ENCODE measurements around the gene GRB10.

GRB10 gene

GRCh38 chr7:50567715-50568261 lies 214.9 kb downstream of the GRB10 start:
- Histone ChIP-seq H3K27ac (ENCODE audit: low read depth, low read length) (no peak overlapping the region), H3K9me3 (ENCODE audit: control insufficient read depth, insufficient read depth, low read depth, low read length) (peaks cover 13% of the 10 kb centered on the region), H3K4me1 (ENCODE audit: control insufficient read depth, insufficient read depth, low read length) (no peaks in the 10 kb centered on the region), H3K9ac (ENCODE audit: low read length) (no peak overlapping the region), H3K27me3 (ENCODE audit: control insufficient read depth, insufficient read depth, low read length) (no peaks in the 10 kb centered on the region), H3K36me3 (ENCODE audit: control insufficient read depth, insufficient read depth, low read length) (no peaks in the 10 kb centered on the region), H3K4me3 (ENCODE audit: low read depth, low read length) (no peak overlapping the region)

GRCh38 chr7:50565977-50566376 lies 216.7 kb downstream of the GRB10 start:
- Histone ChIP-seq H3K27ac (ENCODE audit: low read depth, low read length) (no peak overlapping the region), H3K4me3 (ENCODE audit: low read depth, low read length) (no peak overlapping the region), H3K9me3 (ENCODE audit: control insufficient read depth, insufficient read depth, low read depth, low read length) (peaks cover 13% of the 10 kb centered on the region), H3K27me3 (ENCODE audit: control insufficient read depth, insufficient read depth, low read length) (no peaks in the 10 kb centered on the region), H3K36me3 (ENCODE audit: control insufficient read depth, insufficient read depth, low read length) (no peaks in the 10 kb centered on the region), H3K4me1 (ENCODE audit: control insufficient read depth, insufficient read depth, low read length) (no peaks in the 10 kb centered on the region), H3K9ac (ENCODE audit: low read length) (no peak overlapping the region)

GRCh38 chr7:50565559-50565916 lies 217.2 kb downstream of the GRB10 start:
- Histone ChIP-seq H3K4me1 (ENCODE audit: control insufficient read depth, insufficient read depth, low read length) (no peaks in the 10 kb centered on the region; the same call in 1 of the 2 replicates), H3K27me3 (ENCODE audit: control insufficient read depth, insufficient read depth, low read length) (no peaks in the 10 kb centered on the region), H3K27ac (ENCODE audit: low read depth, low read length) (no peak overlapping the region), H3K36me3 (ENCODE audit: control insufficient read depth, insufficient read depth, low read length) (no peaks in the 10 kb centered on the region), H3K4me3 (ENCODE audit: low read depth, low read length) (no peak overlapping the region), H3K9me3 (ENCODE audit: control insufficient read depth, insufficient read depth, low read depth, low read length) (peaks cover 12% of the 10 kb centered on the region), H3K9ac (ENCODE audit: low read length) (no peak overlapping the region)

- Histone ChIP-seq H3K4me1 (ENCODE audit: control insufficient read depth, insufficient read depth, low read length) (no peaks in the 10 kb centered on the region; the same call in 1 of the 2 replicates), H3K9ac (ENCODE audit: low read length) (no peak within 1 kb of the TSS), H3K9me3 (ENCODE audit: control insufficient read depth, insufficient read depth, low read depth, low read length) (peaks cover 9% of the 10 kb centered on the region; the same call in 1 of the 2 replicates), H3K27ac (ENCODE audit: low read depth, low read length) (no peak within 1 kb of the TSS), H3K36me3 (ENCODE audit: control insufficient read depth, insufficient read depth, low read length) (no peaks in the 10 kb centered on the region), H3K4me3 (ENCODE audit: low read depth, low read length) (no peak within 1 kb of the TSS), H3K27me3 (ENCODE audit: control insufficient read depth, insufficient read depth, low read length) (no peaks in the 10 kb centered on the region)
Measured at GRCh38 chr7:50564640-50565558, 217.8 kb downstream of the GRB10 start, which contains the start of gene DDC. Gene DDC, minus strand, starts transcription at chr7:50565405. Its CDS starts 21,320 bp downstream, at chr7:50544085.

- H3K4me1 ChIP-seq (ENCODE audit: control insufficient read depth, insufficient read depth, low read length), result no peaks in the 10 kb centered on the region; the same call in 1 of the 2 replicates
- 0 out of 2 replicates have a peak, but pooled peaks cover 4% of the 10 kb centered on the region for H3K9me3 ChIP-seq (ENCODE audit: control insufficient read depth, insufficient read depth, low read depth, low read length)
- no peaks in the 10 kb centered on the region for H3K36me3 ChIP-seq (ENCODE audit: control insufficient read depth, insufficient read depth, low read length)
- H3K4me3 ChIP-seq (ENCODE audit: low read depth, low read length), result no peak overlapping the region
- no peak overlapping the region for H3K9ac ChIP-seq (ENCODE audit: low read length)
- no peak overlapping the region for H3K27ac ChIP-seq (ENCODE audit: low read depth, low read length)
- no peaks in the 10 kb centered on the region for H3K27me3 ChIP-seq (ENCODE audit: control insufficient read depth, insufficient read depth, low read length)
Measured at GRCh38 chr7:50564171-50564570, 218.5 kb downstream of the GRB10 start.

- no peaks in the 10 kb centered on the region for H3K9me3 ChIP-seq (ENCODE audit: control insufficient read depth, insufficient read depth, low read depth, low read length)
- no peak overlapping the region for H3K9ac ChIP-seq (ENCODE audit: low read length)
- no peak overlapping the region for H3K27ac ChIP-seq (ENCODE audit: low read depth, low read length)
- H3K27me3 ChIP-seq (ENCODE audit: control insufficient read depth, insufficient read depth, low read length), result no peaks in the 10 kb centered on the region
- H3K36me3 ChIP-seq (ENCODE audit: control insufficient read depth, insufficient read depth, low read length), result no peaks in the 10 kb centered on the region
- no peaks in the 10 kb centered on the region; the same call in 1 of the 2 replicates for H3K4me1 ChIP-seq (ENCODE audit: control insufficient read depth, insufficient read depth, low read length)
- no peak overlapping the region for H3K4me3 ChIP-seq (ENCODE audit: low read depth, low read length)
Measured at GRCh38 chr7:50562136-50562535, 220.6 kb downstream of the GRB10 start.

GRCh38 chr7:50560865-50561351 lies 221.8 kb downstream of the GRB10 start:
- H3K4me1 ChIP-seq (ENCODE audit: control insufficient read depth, insufficient read depth, low read length), result no peaks in the 10 kb centered on the region; the same call in 1 of the 2 replicates
- H3K9me3 ChIP-seq (ENCODE audit: control insufficient read depth, insufficient read depth, low read depth, low read length), result no peaks in the 10 kb centered on the region
- H3K9ac ChIP-seq (ENCODE audit: low read length), result no peak overlapping the region
- H3K27me3 ChIP-seq (ENCODE audit: control insufficient read depth, insufficient read depth, low read length), result no peaks in the 10 kb centered on the region
- H3K36me3 ChIP-seq (ENCODE audit: control insufficient read depth, insufficient read depth, low read length), result no peaks in the 10 kb centered on the region
- H3K27ac ChIP-seq (ENCODE audit: low read depth, low read length), result no peak overlapping the region
- H3K4me3 ChIP-seq (ENCODE audit: low read depth, low read length), result no peak overlapping the region

GRCh38 chr7:50559881-50560280 lies 222.8 kb downstream of the GRB10 start:
- Histone ChIP-seq H3K4me1 (ENCODE audit: control insufficient read depth, insufficient read depth, low read length) (no peaks in the 10 kb centered on the region; the same call in 1 of the 2 replicates), H3K9me3 (ENCODE audit: control insufficient read depth, insufficient read depth, low read depth, low read length) (no peaks in the 10 kb centered on the region), H3K4me3 (ENCODE audit: low read depth, low read length) (no peak overlapping the region), H3K36me3 (ENCODE audit: control insufficient read depth, insufficient read depth, low read length) (no peaks in the 10 kb centered on the region), H3K27ac (ENCODE audit: low read depth, low read length) (no peak overlapping the region), H3K9ac (ENCODE audit: low read length) (no peak overlapping the region), H3K27me3 (ENCODE audit: control insufficient read depth, insufficient read depth, low read length) (no peaks in the 10 kb centered on the region)

- Histone ChIP-seq H3K4me1 (ENCODE audit: control insufficient read depth, insufficient read depth, low read length) (no peaks in the 10 kb centered on the region; the same call in 1 of the 2 replicates), H3K9me3 (ENCODE audit: control insufficient read depth, insufficient read depth, low read depth, low read length) (no peaks in the 10 kb centered on the region), H3K27me3 (ENCODE audit: control insufficient read depth, insufficient read depth, low read length) (no peaks in the 10 kb centered on the region), H3K9ac (ENCODE audit: low read length) (no peak overlapping the region), H3K36me3 (ENCODE audit: control insufficient read depth, insufficient read depth, low read length) (no peaks in the 10 kb centered on the region), H3K27ac (ENCODE audit: low read depth, low read length) (no peak overlapping the region), H3K4me3 (ENCODE audit: low read depth, low read length) (no peak overlapping the region)
Measured at GRCh38 chr7:50558294-50559053, 224.2 kb downstream of the GRB10 start.

- Histone ChIP-seq H3K9me3 (ENCODE audit: control insufficient read depth, insufficient read depth, low read depth, low read length) (no peaks in the 10 kb centered on the region), H3K36me3 (ENCODE audit: control insufficient read depth, insufficient read depth, low read length) (no peaks in the 10 kb centered on the region), H3K27ac (ENCODE audit: low read depth, low read length) (no peak overlapping the region), H3K9ac (ENCODE audit: low read length) (no peak overlapping the region), H3K4me1 (ENCODE audit: control insufficient read depth, insufficient read depth, low read length) (no peaks in the 10 kb centered on the region; the same call in 1 of the 2 replicates), H3K4me3 (ENCODE audit: low read depth, low read length) (no peak overlapping the region), H3K27me3 (ENCODE audit: control insufficient read depth, insufficient read depth, low read length) (no peaks in the 10 kb centered on the region)
Measured at GRCh38 chr7:50557099-50557498, 225.6 kb downstream of the GRB10 start.
